Esophagus muscularis mucosa (tissue), 4 donors: Measurements from ENCODE around the gene CENPV. TPM values are rescaled to one million over a fixed set of nuclear protein-coding genes. Genes with fewer than 3 reads are reported as not detected.
A peak's percentile ranks its signal among the peaks of the same experiment; 100 is the strongest.

ENCODE experiments used
- DNase-seq: peaks from one replicate; pipeline ENCODE4 v3.0.0-alpha.2; 2017; ENCODE audit errors: extremely low spot score
- H3K27ac ChIP-seq, 4 donors: fragments of 200-600 bp; sonication (generic); replicated peaks in 1 of 4; 1 replicate in 3 of 4; 2 replicates in 1 of 4; pipeline ENCODE4 v1.5.1; 2016 to 2019; ENCODE audit warnings: mild to moderate bottlenecking in 1 of 4
- H3K27me3 ChIP-seq, 4 donors: fragments of 200-600 bp; sonication (generic); one replicate each; pipeline versions ENCODE4 v1.5.1 to v1.6.0; 2016 to 2019
- H3K36me3 ChIP-seq, 4 donors: fragments of 200-600 bp; sonication (generic); one replicate each; pipeline ENCODE4 v1.5.1; 2016 to 2019
- H3K4me1 ChIP-seq, 4 donors: fragments of 200-600 bp; sonication (generic); one replicate each; pipeline ENCODE4 v1.5.1; 2016 to 2019
- H3K4me3 ChIP-seq, 4 donors: fragments of 200-600 bp; sonication (generic); 1 replicate in 2 of 4; 2 replicates in 2 of 4; pipeline ENCODE4 v1.5.1; 2016 to 2019; ENCODE audit warnings: mild to moderate bottlenecking in 4 of 4, moderate library complexity in 1 of 4
- H3K9me3 ChIP-seq, 4 donors: fragments of 200-600 bp; sonication (generic); 1 replicate in 3 of 4; 2 replicates in 1 of 4; pipeline ENCODE4 v1.5.1; 2016 to 2019
- EP300 ChIP-seq: sonication (generic); formaldehyde crosslinking; IDR thresholded peaks from one replicate; pipeline ENCODE4 v1.6.1; 2017; ENCODE audit warnings: antibody characterized with exemption
- POLR2A ChIP-seq: fragments of 450-650 bp; IDR thresholded peaks from one replicate; pipeline ENCODE4 v1.6.1; 2017; ENCODE audit warnings: antibody characterized with exemption, moderate library complexity, mild to moderate bottlenecking, low read depth
- POLR2AphosphoS5 ChIP-seq, 2 donors: sonication (generic); formaldehyde crosslinking; IDR thresholded peaks; one replicate each; pipeline ENCODE4 v1.6.1; 2017; ENCODE audit warnings: antibody characterized with exemption in 2 of 2
- WGBS: methylation state at CpG from one replicate; pipeline ENCODE4 v1.1.5; 2018; 5-methylcytosine and 5-hydroxymethylcytosine counted together
- intact Hi-C: fragments of 100-400 bp; cut with DNase I; formaldehyde crosslinking; loops from one replicate; pipeline ENCODE4 v1.15.1; 2023
- total RNA-seq, 4 donors: library from RNA; depleted of rRNA; stranded (reverse); fragments of >200 nt; gene quantifications; one replicate each; pipeline versions ENCODE4 v1.1.0 to v1.2.1, GENCODE V29; 2016
- TF ChIP-seq, protein P1 (sequence below), 3 experiments: fragments of 200-600 bp in 2 of 3; fragments of 450-650 bp in 1 of 3; sonication (generic) in 2 of 3; IDR thresholded peaks; one replicate each; pipeline ENCODE4 v1.5.1; 2017 to 2019; ENCODE audit warnings: antibody characterized with exemption in 3 of 3, mild to moderate bottlenecking in 2 of 3, moderate library complexity in 1 of 3

CENPV gene
- total RNA-seq, 4 donors from 2014 or later = 4.2 to 10.9 (median 8.2) TPM

DNA sequence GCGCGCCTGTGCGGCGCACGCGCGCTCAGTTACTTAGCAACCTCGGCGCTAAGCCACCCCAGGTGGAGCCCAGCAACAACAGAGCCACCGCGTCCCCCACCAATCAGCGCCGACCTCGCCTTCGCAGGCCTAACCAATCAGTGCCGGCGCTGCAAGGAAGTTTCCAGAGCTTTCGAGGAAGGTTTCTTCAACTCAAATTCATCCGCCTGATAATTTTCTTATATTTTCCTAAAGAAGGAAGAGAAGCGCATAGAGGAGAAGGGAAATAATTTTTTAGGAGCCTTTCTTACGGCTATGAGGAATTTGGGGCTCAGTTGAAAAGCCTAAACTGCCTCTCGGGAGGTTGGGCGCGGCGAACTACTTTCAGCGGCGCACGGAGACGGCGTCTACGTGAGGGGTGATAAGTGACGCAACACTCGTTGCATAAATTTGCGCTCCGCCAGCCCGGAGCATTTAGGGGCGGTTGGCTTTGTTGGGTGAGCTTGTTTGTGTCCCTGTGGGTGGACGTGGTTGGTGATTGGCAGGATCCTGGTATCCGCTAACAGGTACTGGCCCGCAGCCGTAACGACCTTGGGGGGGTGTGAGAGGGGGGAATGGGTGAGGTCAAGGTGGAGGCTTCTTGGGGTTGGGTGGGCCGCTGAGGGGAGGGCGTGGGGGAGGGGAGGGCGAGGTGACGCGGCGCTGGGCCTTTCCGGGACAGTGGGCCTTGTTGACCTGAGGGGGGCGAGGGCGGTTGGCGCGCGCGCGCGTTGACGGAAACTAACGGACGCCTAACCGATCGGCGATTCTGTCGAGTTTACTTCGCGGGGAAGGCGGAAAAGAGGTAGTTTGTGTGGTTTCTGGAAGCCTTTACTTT, 27.6 kb upstream of the CENPV start, which contains the start of gene UBB:
Gene UBB, plus strand, starts transcription at position 452 of the 856 bp plus-strand sequence. CDS start 817 bp downstream, outside the sequence.
- WGBS = under 1% methylated on average over 49 of the region's 67 CpGs
- Histone ChIP-seq H3K9me3 (no peaks in the 10 kb centered on the region), H3K27ac (peak within 1 kb of the TSS; percentile 93 to 96 (median 94)), H3K4me3 (peak within 1 kb of the TSS; percentile 65 to 93 (median 80)), H3K36me3 (peaks cover 13 to 24% (median 22%) of the 10 kb centered on the region in 4 donors), H3K4me1 (peaks cover 37 to 44% (median 39%) of the 10 kb centered on the region in 4 donors), H3K27me3 (no peaks in the 10 kb centered on the region)
- peak; percentile 99 for DNase-seq
- TF ChIP-seq, protein P1, sequence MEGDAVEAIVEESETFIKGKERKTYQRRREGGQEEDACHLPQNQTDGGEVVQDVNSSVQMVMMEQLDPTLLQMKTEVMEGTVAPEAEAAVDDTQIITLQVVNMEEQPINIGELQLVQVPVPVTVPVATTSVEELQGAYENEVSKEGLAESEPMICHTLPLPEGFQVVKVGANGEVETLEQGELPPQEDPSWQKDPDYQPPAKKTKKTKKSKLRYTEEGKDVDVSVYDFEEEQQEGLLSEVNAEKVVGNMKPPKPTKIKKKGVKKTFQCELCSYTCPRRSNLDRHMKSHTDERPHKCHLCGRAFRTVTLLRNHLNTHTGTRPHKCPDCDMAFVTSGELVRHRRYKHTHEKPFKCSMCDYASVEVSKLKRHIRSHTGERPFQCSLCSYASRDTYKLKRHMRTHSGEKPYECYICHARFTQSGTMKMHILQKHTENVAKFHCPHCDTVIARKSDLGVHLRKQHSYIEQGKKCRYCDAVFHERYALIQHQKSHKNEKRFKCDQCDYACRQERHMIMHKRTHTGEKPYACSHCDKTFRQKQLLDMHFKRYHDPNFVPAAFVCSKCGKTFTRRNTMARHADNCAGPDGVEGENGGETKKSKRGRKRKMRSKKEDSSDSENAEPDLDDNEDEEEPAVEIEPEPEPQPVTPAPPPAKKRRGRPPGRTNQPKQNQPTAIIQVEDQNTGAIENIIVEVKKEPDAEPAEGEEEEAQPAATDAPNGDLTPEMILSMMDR (IDR thresholded peaks at IDR 0.05) = no peak
- TF ChIP-seq EP300 (no peak), POLR2A (peak; percentile 88), POLR2AphosphoS5 (IDR thresholded peaks at IDR 0.05) (peak; percentile 98 to 100)
- intact Hi-C loops = no loop called here

DNA sequence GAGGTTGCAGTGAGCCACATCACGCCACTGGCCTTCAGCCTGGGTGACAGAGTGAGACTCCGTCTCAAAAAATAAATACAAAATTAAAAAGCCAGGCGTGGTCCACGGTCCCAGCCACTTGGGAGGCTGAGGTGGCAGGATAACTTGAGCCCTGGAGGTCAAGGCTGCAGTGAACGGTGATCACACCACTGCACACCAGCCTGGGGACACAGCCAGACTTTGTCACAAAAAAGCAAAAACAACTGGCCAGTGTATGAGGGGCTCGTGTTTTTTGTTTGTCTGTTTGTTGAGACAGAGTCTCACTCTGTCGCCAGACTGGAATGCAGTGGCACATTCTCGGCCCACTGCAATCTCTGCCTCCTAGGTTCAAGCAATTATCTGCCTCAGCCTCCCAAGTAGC, 26.4 kb upstream of the CENPV start:
- 87% methylated on average over 8 of the region's 8 CpGs for WGBS
- Histone ChIP-seq H3K36me3 (peaks cover 13 to 24% (median 22%) of the 10 kb centered on the region in 4 donors), H3K27me3 (no peaks in the 10 kb centered on the region), H3K4me1 (peaks cover 35 to 38% (median 36%) of the 10 kb centered on the region in 4 donors), H3K27ac (peak overlapping the region in 2 of 4 donors; percentile 94 to 96), H3K9me3 (no peaks in the 10 kb centered on the region), H3K4me3 (no peak overlapping the region)
- TF ChIP-seq, protein P1 (IDR thresholded peaks at IDR 0.05) = no peak
- TF ChIP-seq EP300 (no peak), POLR2A (no peak), POLR2AphosphoS5 (IDR thresholded peaks at IDR 0.05) (no peak)
- intact Hi-C loops = no loop called here
- no peak for DNase-seq

DNA sequence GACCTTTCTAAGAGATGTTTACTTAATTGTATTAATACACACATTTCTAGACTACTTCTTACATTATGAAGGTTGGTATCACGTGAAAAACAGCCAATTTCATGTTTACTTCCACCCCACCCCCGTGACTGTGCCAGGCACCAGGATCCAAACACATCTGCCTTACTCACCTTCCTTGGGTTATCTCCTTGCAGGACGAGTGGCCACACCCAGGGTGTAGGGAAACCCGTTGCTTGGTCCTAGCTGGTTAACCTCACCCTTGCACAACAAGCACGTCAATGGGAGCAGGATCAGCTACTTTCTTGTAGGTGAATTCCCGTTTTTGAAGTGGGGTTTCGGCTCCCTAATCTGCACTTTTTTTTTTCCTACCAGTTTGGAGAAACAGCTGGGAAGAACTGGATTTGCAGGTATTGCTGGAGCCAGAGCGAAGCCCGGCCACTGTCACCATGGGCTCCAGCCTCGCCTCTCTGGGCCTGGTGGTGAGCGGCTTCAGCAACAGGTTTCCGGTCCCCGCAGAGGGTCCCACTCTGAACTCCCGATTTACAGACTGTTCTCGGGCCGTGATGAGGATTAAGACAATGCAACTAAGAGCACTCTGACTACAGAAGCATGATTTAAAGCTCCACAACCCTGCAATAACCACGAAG, 25.5 kb upstream of the CENPV start:
- Histone ChIP-seq H3K27me3 (no peaks in the 10 kb centered on the region), H3K4me3 (no peak overlapping the region), H3K4me1 (peaks cover 26 to 35% (median 28%) of the 10 kb centered on the region in 4 donors), H3K36me3 (peaks cover 13 to 21% (median 19%) of the 10 kb centered on the region in 4 donors), H3K27ac (peak overlapping the region in 1 of 4 donors; percentile 4), H3K9me3 (no peaks in the 10 kb centered on the region)
- intact Hi-C loops = no loop called here
- TF ChIP-seq, protein P1 (IDR thresholded peaks at IDR 0.05) = no peak
- no peak for TF ChIP-seq POLR2A
- TF ChIP-seq POLR2AphosphoS5 (IDR thresholded peaks at IDR 0.05) = no peak
- no peak for TF ChIP-seq EP300
- no peak for DNase-seq
- 84% methylated on average over 17 of the region's 17 CpGs for WGBS

DNA sequence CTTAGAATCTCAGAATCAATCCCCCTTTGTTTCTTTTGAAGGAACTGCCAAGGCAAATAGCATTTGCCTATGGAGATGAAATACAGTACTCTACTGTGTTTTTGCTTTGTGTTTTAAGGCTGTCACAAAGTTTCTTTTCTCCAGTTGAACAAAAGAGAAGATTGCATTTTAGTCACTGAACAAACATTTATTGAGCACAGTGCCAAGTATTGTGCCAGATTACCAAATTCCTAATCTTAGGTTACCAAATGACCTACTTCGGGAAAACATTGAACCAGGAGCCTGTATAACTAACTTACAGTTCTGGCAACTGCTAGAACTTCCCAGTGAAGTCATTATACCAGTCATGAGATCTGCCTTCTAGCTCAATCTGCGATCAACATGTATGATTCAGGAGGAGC, 24.7 kb upstream of the CENPV start:
- intact Hi-C loops = no loop called here
- TF ChIP-seq POLR2AphosphoS5 (IDR thresholded peaks at IDR 0.05) (no peak), EP300 (no peak), POLR2A (no peak)
- TF ChIP-seq, protein P1 (IDR thresholded peaks at IDR 0.05) = no peak
- no peaks in the 10 kb centered on the region for H3K9me3 ChIP-seq
- H3K4me1 ChIP-seq = peaks cover 18 to 28% (median 20%) of the 10 kb centered on the region in 4 donors
- DNase-seq = no peak
- WGBS = 88% methylated on average over 2 of the region's 2 CpGs
- no peaks in the 10 kb centered on the region for H3K27me3 ChIP-seq
- H3K4me3 ChIP-seq = no peak overlapping the region
- no peak overlapping the region for H3K27ac ChIP-seq
- H3K36me3 ChIP-seq = peaks cover 6 to 13% (median 11%) of the 10 kb centered on the region in 4 donors
